Tibial nerve (tissue), 3 donors: ENCODE results near the gene GMPPB.

Experiments used
- CTCF ChIP-seq, 5 experiments: fragments of 200-600 bp in 3 of 5; fragments of 450-650 bp in 2 of 5; sonication (generic) in 3 of 5; IDR thresholded peaks; one replicate each; pipeline ENCODE4 v1.5.1; 2016 to 2019; ENCODE audit warnings: antibody characterized with exemption in 5 of 5, mild to moderate bottlenecking in 3 of 5, moderate library complexity in 2 of 5
- POLR2A ChIP-seq, 2 donors: fragments of 450-650 bp; IDR thresholded peaks; one replicate each; pipeline ENCODE4 v1.6.1; 2017; ENCODE audit warnings: antibody characterized with exemption in 2 of 2, mild to moderate bottlenecking in 2 of 2, moderate library complexity in 2 of 2

- TF ChIP-seq POLR2A (IDR thresholded peaks at IDR 0.05) (no peak), CTCF (IDR thresholded peaks at IDR 0.05) (no peak)
Observed at GRCh38 chr3:49714728-49715550, 8.8 kb downstream of the GMPPB start.
